Stimulated activated CD4-positive, alpha-beta T cell treated with anti-CD3 and anti-CD28 coated beads, TNF-alpha, amount 100 ng/mL, for 24 hours (primary cell): ENCODE measurements around the gene IER5L.
"Not testable (repeated sequence)": the region's sequence is repeated elsewhere in the genome, so short reads cannot be mapped to it uniquely, and the experiment has no call there.

Experiments used
- DNase-seq, 3 experiments: peaks; one replicate each; pipeline ENCODE4 v3.0.0-alpha.2; 2020; ENCODE audit warnings: low read depth in 3 of 3

Gene IER5L

DNA sequence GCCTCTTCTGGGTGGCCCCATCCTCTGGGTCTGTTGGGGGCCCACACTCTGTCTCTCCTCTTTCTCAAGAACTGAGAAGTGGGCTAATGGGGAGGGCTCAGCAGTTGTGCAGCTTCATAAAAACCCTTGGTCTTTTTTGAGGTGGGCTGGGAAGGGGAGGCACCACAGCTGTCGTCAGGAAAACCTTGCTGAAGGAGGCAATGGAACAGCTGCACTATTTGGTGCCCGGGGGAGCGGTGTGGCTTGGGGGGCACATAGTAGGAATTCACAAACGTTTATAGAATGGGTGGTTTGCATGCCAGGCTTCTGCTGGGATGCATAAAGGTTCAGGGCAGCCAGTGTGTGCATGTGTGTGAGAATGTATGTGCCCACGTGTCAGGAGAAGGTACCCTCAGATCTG lies 3.2 kb upstream of the IER5L start:
- DNase-seq = no peak

DNA sequence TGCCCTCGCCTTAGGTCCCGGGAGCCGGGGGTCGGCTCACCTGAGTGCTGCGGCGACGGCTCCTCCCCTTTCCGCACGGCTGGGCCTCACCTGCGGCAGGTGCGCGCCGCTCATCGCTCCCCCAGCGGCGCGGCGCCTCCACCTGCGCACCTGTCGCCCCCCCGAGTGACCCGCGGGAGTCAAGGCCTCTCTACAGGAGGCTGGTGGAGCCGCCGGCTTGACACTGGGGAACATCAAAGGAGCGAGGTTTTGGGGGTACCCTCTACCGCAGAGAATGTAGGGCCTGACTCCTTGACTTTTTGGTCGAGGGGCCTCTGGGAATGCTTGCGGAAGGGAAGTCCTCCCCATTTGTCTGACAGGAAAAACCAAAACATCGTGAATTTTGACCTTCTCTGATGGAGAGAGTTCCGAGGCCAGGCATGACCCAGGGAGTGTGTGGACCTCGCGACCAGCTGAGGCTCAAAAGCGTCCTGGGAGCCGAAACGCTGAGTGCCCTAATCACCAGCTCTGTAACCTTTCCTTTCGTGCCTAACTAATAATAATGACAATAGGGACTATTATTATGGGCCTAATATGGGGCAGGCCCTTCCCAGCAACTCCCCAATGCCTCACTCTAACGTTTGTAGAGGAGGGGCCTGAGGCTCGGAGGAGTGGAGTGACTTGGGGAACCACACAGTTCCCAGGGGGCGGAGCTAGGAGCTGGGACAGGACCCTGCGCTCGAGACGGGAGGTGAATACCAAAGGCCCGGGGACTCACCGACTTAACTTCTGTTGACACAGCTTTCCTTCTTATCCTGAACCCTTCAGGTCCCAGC lies 714 bp upstream of the IER5L start:
- no peak for DNase-seq

- no peak for DNase-seq
Observed at GRCh38 chr9:129177443-129177790, 644 bp downstream of the IER5L start.

DNA sequence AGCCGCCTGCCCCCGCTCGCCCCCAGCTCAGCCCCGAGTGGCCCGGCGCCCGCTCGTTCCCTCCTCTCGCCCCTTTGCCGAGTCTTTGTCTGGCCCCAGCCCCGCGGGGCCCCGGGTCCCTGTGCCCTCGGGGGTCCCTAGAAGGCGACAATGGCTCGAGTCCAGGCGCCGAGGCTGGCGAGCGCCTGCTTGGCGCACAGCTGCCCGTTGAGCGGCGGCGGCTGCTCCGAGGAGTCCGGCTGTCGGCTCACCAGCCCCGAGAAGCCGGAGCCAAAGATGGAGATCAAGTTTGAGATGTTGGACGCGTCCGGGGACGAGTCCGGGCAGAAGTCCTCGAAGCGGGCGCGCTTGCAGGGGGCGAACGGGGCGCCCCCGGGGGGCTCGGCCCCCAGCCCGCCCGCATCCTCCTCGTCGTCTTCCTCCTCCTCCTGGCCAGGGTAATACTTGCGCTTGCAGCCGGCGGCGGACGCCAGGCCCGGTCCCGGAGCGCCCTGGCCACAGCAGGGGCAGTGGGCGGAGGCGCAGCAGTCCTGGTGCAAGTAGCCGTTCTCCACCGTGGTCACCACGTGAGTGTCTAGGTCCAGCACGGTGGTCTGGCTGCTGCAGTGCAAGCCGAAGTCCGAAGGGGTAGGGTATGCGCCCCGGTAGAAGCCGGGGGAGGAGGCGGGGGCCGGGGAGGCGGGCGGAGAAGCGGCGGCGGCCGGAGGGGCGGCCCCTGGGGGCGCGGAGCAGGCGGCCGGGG lies 1.2 kb downstream of the IER5L start:
- DNase-seq = no peak

DNA sequence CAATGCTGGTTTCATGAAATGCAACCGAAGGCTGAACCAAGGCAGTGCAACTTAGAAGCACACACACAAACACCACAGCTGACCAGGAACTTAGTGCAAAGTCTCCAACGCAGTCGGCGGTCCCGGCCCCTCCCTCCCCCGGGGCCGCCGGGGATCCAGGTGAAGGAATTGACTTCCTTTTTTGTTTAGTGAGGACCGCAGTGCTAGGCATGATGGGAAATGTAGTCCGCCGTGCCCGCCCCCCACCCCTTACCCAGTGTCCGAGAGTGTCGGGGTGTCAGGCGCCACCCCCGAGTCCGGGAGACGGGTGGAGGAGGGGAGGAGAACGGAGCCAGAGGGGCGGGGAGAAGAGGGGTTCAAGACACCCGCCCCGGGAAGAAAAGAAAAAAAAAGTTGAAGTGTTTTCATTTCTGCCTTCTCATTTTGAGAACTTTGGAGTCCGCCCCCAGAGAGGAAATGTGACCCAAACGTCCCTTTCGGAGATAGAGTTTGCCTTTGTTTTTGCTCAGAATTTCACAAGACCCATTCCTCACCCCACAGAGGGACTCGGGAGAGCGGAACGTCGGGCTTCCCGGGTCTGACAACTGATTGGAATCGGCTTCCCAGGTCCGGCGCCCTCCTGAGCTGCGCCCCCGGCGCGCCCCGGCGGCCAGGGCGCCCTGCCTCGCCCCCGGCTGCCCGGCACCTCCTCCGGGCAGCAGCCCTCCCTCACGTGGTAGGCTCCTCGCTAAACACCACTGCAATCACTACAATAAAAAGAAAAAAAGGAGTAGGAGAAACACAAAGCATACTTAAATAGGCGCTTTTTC lies 2.0 kb downstream of the IER5L start:
- DNase-seq = peak in 1 of 3 experiments; percentile 65

DNA sequence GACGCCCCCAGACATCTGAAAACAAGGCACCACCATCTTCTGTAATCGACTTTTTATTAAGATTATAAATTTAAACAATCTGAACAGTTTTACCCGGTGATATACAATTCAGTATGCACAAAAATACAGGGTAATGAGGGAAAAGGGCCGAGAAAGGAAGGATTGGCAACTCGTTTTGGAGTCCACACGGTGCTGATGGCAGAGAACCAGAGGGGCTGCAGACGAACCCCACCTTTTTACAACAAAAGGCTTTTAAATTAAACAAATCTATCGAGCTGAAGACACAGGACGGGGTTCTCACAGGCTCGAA lies 2.6 kb downstream of the IER5L start:
- no peak for DNase-seq

- peak in 1 of 3 experiments; percentile 26 for DNase-seq
Observed at GRCh38 chr9:129174724-129175514, 3.1 kb downstream of the IER5L start.

DNA sequence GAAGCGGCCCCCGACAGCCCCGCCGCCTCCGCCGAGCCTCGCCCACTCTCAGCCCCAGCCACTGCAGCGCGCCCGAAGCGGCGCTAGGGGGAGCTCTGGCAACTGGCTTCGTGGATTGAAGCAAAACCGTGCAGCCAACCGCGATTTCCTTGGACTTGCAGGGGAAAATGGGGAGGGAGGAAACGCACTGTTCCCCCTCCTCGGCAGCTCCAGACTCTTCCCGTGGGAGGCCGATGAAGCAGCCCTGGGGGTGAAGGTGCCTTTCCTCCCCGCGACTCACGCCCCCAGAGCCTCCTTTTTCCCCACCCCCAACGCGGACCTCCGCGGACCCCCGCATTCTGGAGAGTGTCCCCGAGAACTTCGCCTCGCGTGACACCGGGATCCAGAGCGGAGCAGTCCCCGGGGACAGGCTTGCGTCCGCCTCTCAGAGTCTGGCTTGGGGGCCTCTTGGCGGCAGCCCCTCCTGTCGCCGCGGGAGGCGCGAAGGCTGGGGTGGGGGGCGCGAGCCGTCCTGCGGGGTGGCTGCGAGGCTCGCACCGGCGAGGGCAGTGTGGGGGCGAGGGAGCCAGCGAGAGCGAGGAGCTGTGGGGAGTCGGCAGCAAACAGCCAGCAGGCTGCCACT lies 3.8 kb downstream of the IER5L start:
- peak; percentile 64 to 80 (median 70) for DNase-seq

DNA sequence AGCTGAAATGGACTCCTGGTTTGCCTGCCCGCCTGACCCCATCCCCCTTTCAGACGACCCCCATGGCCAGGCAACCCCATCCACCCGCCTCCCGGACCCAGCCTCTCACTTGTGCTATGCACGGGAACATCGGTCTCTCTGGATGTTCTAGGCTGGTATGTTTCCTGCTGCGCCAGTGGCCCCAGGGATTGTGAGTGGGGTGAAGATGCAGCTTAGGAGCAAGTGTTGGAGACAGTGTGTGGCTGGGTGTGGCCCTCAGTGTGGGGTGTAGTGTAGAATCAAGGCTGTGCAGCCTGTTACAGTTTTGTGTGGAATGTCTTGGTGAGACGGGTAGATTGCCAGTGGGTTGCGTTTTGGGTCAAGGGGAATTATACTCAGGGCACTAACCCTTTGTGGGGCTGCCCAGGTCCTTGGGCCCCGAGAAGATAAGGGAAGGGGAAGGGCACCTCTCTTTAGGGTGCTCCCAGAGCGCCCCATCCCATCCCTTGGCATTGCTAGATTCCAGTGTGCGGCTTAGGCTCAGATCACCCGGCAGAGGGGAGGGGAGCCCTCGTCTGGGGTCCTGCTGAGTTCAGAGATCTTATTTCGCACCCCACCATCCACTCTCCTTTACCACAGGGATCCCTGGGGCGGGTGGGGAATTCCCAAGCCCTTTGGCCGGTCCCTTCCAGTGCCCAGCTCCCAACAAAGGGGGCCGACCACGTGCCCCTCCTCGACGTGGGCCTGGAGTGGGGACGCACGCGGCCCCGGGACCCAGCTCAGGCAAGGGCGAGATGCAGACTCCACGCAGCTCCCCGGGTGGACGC lies 4.6 kb downstream of the IER5L start:
- no peak for DNase-seq

GRCh38 chr9:129172816-129173215 lies 5.2 kb downstream of the IER5L start:
- DNase-seq = no peak

DNA sequence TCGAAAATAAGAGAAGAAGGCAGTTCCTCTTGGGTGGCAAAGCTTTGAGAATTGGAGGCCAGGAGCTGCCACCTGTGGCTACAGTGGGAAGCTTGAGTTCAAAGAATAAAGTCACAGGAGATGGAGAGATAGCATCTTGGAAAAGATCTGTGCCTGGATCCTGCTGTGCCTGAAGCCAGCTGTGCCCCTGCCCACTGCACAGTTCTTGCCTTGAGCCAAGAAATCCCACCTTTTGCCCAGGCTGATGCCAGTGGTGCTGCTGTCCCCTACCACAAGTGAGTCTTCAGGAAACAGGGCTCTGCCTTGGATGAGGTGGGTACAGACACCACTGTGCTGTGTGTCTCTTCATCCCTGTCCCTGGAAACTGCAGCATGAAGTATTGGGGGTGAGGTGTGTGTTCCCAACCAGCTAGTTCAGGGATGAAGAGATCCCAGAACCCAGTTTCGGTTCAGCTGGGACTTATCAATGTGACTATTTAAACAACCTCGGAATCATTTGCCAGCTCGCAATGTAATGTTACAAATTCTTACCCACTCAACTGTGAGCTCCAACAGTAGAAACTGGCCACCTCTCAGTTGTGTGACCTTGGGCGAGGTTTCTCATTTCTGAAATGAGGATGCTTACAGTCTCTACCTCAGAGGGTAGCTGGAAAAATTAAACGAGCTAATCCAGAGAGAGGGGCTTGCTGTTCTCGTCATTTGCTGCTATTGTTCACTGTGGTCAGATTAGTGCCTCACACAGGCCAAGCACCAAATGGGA lies 5.9 kb downstream of the IER5L start:
- DNase-seq = no peak

DNA sequence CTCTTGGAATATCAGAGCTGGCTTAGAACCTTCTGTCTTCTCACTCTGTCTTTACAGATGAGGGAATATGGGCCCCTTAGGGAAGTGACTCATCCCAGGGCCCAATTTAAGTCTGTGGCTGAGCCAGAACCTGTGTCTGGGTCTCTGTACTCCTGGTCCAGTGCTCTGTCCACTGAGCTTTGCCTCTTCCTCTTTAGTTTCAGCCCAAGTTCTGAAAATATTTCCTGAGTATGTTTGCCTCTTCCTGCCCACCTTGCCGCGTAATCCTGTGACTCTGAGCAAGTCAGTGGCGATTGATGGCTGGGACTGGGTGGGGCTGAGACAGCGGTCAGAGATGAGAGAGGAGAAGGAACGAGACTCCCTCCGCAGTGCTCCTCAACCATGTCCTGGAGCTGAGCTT lies 7.8 kb downstream of the IER5L start:
- DNase-seq = no peak

DNA sequence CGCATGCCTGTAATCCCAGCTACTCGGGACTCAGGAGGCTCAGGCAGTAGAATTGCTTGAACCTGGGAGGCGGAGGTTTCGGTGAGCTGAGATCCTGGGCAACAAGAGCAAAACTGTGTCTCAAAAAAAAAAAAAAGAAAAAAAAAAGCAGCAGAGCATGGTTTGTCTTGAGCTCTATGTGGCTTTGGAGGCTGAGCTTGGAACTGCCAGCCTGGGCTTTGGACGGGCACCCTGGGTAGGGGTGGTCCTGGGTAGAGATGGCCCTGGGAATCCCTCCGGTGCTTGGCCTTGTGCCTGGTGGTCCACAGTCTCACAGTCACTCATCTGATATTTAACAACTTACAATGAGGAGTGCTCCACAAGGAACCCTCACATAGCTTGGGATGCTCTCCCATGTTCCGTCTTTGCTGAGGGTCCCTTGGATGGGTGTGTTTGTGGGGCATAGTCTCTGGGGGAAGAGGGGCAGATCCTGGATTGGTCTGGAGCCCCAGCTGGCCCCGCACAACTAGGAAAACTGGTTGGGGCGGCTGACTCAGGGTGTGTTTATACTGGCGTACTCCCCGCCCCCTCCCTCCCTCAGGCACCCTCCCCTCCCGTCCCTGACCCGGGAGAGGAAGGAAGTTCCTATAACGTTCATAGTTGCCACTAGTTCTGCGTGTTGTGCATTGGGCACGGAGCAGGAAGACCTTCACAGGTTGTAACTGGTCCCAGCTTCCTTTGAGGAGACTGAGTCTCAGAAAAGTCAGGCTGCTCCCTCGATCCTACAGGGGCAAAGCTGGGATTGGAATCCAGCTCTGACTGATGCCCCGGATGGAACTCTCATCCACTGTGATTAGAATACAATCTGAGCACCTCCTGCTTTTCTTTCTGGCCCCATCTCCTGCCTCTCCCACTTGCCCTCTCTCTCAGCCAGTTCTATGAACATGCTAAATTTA lies 11.2 kb downstream of the IER5L start:
- DNase-seq = peak in 1 of 3 experiments; percentile 32

GRCh38 chr9:129165198-129165597 lies 12.9 kb downstream of the IER5L start:
- no peak for DNase-seq

DNA sequence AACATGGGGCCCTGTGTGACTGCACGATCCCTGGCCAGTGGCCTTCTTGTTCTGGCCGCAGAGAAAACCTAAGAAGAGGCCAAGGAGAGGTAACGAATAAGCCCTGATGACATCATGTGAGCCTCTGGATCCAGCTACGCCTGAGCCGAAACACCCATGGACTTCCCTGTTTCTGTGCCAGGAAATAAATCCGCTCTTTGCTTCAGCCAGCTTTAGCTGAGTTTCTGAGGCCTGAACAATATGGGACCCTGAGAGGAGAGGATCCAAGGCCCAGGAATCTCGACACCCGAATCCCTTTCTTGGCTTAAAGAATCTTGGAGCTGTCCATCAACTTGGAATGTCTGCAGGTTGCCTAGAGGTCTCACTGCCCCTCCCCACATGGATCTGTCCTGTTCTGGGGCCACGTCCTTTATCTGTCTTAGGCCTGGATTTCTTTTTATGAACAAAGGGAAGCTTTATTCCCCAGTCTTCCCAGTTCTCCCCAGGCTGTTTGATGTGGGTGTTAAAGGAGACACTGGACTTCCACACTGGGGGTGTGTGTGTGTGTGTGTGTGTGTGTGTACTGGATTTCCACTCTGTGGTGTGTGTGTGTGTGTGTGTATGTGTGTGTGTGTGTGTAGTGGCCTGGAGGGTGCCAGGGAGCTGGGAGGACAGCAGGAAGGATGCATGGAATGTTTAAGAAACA lies 13.7 kb downstream of the IER5L start:
- DNase-seq = no peak

GRCh38 chr9:129163753-129164152 lies 14.3 kb downstream of the IER5L start:
- DNase-seq = no peak

GRCh38 chr9:129163198-129163670 lies 14.8 kb downstream of the IER5L start:
- DNase-seq = not testable (repeated sequence)
